NCI-H2196 (cell line): ENCODE measurements around the gene BFSP1.

Experiments used
- DNase-seq: peaks from one replicate; lab custom pipeline; 2025; ENCODE audit not compliant: unreplicated experiment; lab: John Stamatoyannopoulos, UW

Gene BFSP1

DNA sequence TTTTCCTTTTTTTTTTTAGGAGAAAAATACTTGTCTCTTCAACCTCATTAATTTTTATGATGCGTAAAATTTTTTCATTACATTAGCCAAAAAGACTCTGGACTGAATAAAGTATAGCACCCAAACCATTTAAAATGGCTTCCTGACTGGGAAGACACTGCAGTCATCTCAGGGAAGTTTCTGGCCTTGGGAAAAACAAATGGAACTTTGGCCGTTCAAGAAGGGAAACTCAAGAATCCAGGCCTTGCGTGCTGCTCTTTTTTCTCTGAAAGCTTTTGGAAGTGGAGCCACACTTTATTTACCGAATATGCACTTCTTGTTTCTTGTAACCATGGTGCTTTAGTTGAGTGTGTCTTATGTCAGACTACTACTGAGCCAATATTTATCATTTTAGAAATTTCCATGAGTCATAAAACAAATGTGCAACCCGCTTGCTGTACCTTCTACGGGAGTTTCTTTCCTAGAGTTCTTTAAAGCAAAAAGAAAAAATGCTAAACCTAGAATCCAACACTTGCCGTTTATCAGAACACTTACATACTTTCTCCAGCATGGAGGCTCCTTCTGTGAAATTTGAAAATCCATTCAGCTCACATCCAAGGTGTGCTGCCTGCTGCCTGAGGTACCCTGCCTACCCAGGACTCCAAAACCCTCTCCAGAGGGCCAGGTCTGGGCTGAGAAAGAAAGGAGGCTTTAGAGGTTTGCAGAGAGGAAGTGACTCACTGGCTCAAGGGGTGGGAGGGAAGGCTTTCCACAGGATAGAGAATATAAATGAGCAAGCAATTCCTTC, 27.2 kb upstream of the BFSP1 start:
- peak; percentile 54 for DNase-seq

GRCh38 chr20:17557675-17558006, 26.5 kb upstream of the BFSP1 start:
- DNase-seq = peak; percentile 72

GRCh38 chr20:17556837-17557674, 25.9 kb upstream of the BFSP1 start:
- DNase-seq = peak; percentile 84

DNA sequence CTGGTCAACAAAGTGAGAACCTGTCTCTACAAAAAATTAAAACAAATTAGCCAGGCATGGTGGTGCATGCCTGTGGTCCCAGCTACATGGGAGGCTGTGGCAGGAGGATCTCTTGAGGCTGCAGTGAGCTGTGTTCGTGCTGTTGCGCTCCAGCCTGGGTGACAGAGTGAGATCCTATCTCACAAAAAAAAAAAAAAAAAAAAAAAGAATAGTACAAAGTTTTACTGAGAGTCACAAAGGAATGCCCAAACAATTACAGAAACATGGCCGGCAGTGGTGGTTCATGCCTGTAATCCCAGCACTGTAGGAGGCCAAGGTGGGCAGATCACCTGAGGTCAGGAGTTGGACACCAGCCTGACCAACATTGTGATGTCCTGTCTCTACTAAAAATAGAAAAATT, 23.9 kb upstream of the BFSP1 start:
- DNase-seq = no peak

DNA sequence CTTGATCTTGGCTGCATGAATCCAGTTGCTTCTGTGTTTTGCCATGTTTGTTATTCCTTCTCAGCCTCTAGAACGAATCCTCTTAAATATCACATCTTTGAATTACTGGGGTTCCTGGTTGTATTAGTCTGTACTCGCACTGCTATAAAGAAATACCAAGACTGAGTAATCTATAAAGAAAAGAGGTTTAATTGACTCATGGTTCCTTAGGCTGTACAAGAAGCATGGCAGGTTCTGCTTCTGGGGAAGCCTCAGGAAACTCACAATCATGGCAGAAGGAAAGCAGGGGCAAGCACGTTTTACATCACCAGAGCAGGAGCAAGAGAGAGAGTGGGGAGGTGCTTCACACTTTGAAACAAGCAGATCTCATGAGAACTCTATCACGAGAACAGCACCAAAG, 18.0 kb upstream of the BFSP1 start:
- DNase-seq = no peak

GRCh38 chr20:17545127-17545526, 13.9 kb upstream of the BFSP1 start:
- DNase-seq = no peak

DNA sequence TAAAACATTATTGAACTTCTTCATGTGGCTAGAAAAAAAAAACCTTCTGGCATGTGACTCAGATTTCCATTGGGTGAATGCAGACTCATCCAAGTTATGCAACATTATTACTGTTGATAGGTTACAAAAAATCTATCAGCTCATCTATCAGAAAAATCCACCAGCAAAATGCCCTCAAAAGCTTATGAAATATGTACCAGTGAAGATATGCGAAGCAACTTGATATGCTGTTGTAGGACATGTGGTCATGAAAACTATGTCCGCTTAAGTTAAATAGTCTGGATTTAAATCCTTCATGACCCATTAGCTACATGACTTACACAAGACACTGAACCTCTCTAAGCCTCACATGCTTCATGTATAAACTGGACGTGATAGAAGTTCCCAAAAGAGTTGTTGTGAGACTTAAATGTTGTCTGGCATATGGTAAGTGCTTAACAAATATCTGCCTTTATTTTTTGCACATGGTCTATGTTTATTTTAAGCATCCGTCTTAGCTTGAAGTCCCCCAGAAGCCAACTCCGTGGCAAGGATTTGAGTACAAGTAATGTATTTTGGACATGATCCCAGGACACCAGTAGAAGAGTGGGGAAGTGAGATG, 12.5 kb upstream of the BFSP1 start:
- no peak for DNase-seq

- DNase-seq = no peak
Observed at GRCh38 chr20:17542993-17543412, 11.8 kb upstream of the BFSP1 start.

DNA sequence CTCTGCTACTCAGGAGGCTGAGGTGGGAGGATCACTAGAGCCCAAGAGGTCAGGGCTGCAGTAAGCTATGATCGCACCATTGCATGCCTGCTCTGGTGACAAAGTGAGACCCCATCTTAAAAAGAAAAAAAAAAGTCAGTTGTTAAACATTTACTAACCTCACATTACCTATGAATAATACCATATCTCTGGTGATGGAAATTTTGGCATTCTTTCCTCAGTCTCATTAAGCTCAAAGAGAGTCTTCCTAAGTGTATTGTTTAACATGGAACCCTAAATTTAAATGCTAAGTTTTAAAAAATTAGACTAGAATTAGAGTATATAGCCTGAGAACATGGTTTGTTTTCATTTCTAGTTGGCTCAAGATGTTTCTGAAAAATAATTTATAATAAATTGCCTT, 11.3 kb upstream of the BFSP1 start:
- no peak for DNase-seq

DNA sequence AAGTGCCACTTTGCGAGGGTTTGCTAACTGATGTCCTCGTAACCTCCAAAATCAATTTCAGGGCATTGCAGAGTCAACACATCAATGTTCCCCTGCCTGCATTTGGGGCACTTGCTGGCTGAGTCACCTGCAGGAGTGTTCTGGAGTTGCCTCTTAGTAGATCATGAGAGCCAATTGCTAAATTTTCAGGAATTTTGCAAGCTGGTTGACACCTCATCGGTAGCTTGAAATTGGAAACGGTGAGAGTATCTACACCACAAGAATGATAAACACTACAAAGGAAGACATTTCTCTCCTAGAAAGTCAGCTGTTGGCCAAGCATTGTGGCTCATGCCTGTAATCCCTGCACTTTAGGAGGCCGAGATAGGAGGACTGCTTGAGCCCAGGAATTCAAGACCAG, 10.8 kb upstream of the BFSP1 start:
- no peak for DNase-seq

DNA sequence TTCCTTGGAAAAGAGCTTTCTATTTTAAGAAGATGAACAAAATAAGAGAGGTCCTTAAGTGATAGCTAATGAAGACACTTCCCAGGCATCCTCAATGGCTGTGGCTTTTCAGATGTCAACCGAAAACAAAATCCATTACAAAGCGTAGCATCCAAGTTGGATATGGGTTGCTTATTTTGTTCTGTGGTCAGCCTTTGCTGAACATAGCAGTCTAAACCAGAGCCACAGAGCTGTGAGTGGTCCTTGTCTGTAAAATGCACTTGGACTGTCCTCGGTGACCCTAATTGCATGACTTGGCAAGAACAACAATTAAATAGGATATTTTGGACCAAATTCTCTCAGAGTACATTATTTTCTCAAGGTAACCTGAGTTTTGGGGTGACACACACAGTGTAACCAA, 10.4 kb upstream of the BFSP1 start:
- no peak for DNase-seq

DNA sequence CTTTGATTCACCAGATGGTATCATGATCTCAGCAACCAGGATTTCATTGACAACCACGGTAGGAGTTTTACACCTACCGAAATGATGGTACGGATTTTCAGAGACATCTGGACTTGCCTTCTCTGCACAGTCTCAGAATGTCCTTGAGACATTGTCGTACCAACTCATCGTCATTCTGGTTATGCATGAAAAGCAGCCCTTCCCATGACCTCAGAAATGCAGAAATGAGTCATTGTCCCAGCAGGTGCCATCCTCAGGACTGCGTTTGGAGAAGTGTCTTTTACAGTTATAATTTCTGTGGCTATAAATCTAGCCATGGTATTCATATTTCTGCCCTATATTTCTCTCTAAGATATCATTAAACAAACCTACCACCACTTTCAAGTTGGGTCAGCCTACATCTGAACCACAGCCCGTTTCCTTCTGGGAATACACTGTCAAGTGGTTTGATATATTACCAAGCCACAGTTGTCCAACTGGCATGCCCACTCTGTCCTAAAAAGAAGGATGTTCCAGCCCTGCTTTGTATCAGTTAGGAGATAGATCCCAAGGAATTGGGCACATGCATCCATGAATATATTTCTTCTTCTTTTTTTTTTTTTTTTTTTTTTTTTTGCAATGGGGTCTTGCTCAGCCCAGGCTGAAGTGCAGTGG, 7.5 kb upstream of the BFSP1 start:
- no peak for DNase-seq

- no peak for DNase-seq
Observed at GRCh38 chr20:17537959-17538358, 6.8 kb upstream of the BFSP1 start.

- DNase-seq = peak; percentile 66
Observed at GRCh38 chr20:17536944-17537444, 5.8 kb upstream of the BFSP1 start.

GRCh38 chr20:17534077-17534476, 2.9 kb upstream of the BFSP1 start:
- DNase-seq = no peak

DNA sequence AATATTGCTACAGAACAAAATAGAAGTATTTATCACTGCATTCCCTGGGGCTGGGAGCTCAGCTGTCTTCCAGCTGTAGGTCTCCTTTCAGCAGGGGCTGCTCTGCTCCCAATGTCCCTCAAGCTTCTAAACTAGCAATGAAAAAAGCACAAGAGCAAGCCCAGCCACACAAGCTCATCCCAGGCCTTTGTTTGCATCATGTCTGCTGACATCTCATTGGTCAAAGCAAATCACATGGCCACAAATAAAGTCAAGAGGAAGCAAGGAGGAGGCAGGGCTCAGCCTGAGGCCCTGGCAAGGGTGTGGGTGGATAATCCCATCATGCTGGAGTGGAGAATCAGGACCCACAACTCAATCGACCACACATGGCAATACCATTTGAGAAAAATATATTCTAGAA, 2.2 kb upstream of the BFSP1 start:
- DNase-seq = no peak

DNA sequence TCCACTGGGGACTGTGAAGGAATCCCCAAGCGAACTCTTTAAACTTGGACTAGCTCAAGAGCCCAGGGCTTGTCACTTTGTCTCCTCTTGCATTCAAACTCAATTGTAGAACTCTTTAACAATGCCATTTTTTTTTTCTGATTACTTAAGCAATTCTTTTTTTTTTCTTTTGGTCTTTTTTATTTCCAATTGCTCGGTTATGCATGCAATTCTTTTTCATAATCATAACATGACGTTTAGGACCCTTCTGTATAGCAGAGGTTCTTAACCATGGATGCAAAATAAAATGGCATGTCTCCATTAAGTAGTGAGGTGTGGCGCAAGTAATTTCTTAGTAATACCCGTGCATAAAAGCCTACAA, 466 bp upstream of the BFSP1 start:
- DNase-seq = no peak

GRCh38 chr20:17530153-17530552, 1.0 kb downstream of the BFSP1 start:
- no peak for DNase-seq

DNA sequence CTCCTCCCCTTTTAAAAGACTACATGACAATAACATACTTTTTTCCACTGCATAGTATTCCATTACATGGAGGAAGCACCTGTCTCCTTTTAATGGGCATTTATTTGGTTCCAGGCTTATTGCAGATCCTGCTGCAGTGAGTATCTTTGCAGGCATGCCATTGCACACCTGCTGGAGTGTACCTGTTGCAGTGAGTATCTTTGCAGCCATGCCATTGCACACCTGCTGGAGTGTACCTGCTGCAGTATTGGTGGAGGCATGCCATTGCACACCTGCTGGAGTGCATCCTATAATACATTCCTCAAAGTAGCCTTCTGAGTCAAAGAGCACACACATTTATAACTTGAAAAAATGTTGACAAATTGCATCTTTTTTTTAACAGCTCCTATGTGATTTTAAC, 1.6 kb downstream of the BFSP1 start:
- DNase-seq = no peak

- DNase-seq = peak; percentile 24
Observed at GRCh38 chr20:17525650-17526049, 5.5 kb downstream of the BFSP1 start.

DNA sequence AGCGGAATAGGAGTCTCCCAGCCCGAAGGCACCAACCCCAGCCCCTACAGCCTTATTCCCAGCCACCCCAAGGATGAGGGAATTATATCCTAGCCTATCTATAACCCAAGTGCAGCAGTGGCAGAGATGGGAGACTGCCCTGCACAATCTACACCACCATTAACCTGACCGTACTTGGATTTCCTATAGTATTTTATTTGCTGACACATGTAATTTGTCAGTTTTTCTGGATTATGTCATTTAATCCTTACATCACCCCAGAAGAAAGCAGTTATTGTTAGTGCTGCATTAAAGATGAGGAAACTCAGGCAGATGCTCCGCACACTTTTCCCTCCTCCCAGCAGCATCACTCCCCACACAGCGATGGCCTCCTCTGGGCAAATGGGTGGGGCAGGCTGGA, 6.0 kb downstream of the BFSP1 start:
- no peak for DNase-seq
